H1 (cell line): ENCODE results near the gene FAM50B. TPM values are rescaled to one million over a fixed set of nuclear protein-coding genes. Genes with fewer than 3 reads are reported as not detected.

Experiments used
- CHD7 ChIP-seq: fragments of 300-600 bp; sonication (generic); IDR thresholded peaks from 2 replicates; pipeline ENCODE4 v1.7.1; 2012; ENCODE audit warnings: low read length, moderate library complexity, mild to moderate bottlenecking, inconsistent platforms; ENCODE audit not compliant: insufficient replicate concordance
- CTCF ChIP-seq, 3 experiments: IDR thresholded peaks; 1 replicate in 2 of 3; 2 replicates in 1 of 3; pipeline versions ENCODE4 v1.5.1 to v1.6.1; 2011; ENCODE audit warnings: low read length in 3 of 3, mild to moderate bottlenecking in 3 of 3, inconsistent platforms in 2 of 3, low read depth in 1 of 3, moderate library complexity in 1 of 3; ENCODE audit not compliant: insufficient read depth in 1 of 3; ENCODE audit errors: control extremely low read depth in 1 of 3
- JUN ChIP-seq: IDR thresholded peaks from 2 replicates; pipeline ENCODE4 v1.6.1; 2011; ENCODE audit warnings: low read depth, mild to moderate bottlenecking, improper control_type of control experiment, low read length
- RAD21 ChIP-seq, 2 experiments: IDR thresholded peaks in 1 of 2; conservative IDR thresholded peaks in 1 of 2; 2 replicates each; pipeline ENCODE4 v1.6.1; 2011; ENCODE audit warnings: low read depth in 2 of 2, low read length in 2 of 2, improper control_type of control experiment in 1 of 2, inconsistent platforms in 1 of 2, mild to moderate bottlenecking in 1 of 2, moderate library complexity in 1 of 2
- RBBP5 ChIP-seq: IDR thresholded peaks from 2 replicates; pipeline ENCODE4 v1.7.1; 2012; ENCODE audit warnings: low read depth, mild to moderate bottlenecking, inconsistent platforms, low read length, moderate library complexity, borderline replicate concordance
- RXRA ChIP-seq: IDR thresholded peaks from 2 replicates; pipeline ENCODE4 v1.6.1; 2011; ENCODE audit warnings: low read depth, mild to moderate bottlenecking, low read length, moderate library complexity; ENCODE audit not compliant: insufficient read depth
- TCF12 ChIP-seq: IDR thresholded peaks from 2 replicates; pipeline ENCODE4 v1.6.1; 2011; ENCODE audit warnings: low read depth, mild to moderate bottlenecking, low read length
- polyA plus RNA-seq, 7 experiments: library from polyadenylated mRNA; depleted of rRNA in 3 of 7; stranded (reverse) in 5 of 7; unstranded in 2 of 7; fragments of >200 nt in 5 of 7; fragments of 200-250 nt in 2 of 7; gene quantifications; 1 replicate in 5 of 7; 2 replicates in 1 of 7; 4 replicates in 1 of 7; pipeline versions ENCODE4 v1.2.1 to v1.2.3, GENCODE V29; 2011 to 2013; ENCODE audit warnings: missing spikeins in 2 of 7, mixed read lengths in 2 of 7
- total RNA-seq: library from RNA; stranded (reverse); fragmentation: NEBNext Ultra II Directional; extraction: Animal tissue kit (Norgen Biotek cat#: 25700); gene quantifications from 2 replicates; pipeline ENCODE4 v1.2.1, GENCODE V29; 2021

Gene FAM50B
- total and polyA plus RNA-seq, 2 of the 8 experiments (the other 6 are each of a cell fraction or from before 2014, with no cell fraction given), result 3.1 to 3.2 TPM

DNA sequence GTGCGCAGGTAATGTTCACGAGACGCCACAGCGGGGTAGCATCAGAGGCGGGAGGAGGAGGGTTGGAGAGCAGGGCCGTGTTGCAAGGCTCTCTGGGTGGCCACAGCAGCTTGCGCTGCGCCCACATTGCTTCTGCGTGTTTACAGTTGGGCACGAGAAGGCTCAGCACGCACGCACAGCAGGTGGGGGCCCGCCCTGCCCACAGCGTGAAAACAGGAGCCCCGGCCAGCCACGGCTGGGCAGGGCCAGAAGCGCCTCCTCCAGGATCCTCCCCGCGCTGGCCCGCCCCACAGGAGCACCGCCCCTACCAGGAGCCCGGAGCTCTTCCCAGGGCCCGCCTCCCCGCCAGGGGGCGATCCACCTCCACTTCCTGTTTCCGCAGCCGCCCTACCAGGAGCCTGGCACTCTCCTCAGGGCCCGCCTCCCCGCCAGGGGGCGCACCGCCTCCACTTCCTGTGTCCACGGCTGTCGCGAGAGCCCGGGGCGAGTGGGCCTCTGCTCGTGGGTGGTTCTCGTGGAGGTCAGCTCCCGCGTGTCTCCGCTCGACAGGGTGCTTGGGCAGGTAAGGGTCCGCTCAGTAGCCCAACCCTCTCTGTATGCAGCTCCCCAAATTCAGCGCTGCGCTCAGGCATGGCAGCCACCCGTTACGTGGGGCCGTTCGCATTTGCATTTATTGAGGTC is at the start of gene FAM50B (continued):
- TF ChIP-seq CHD7 (no peak), CTCF (IDR thresholded peaks at IDR 0.05; ENCODE audit: control extremely low read depth in 1 of 3, insufficient read depth in 1 of 3, low read depth in 1 of 3, low read length in 3 of 3) (peak; percentile 91 to 99 (median 95)), RXRA (no peak), JUN (no peak), RBBP5 (0 out of 2 replicates have a peak, but pooled peaks have one; percentile 68), TCF12 (no peak), RAD21 (IDR thresholded peaks at IDR 0.05 in 1 of 2, conservative IDR thresholded peaks at IDR 0.05 in 1 of 2; ENCODE audit: low read depth in 2 of 2, low read length in 2 of 2) (peak; percentile 85 to 89)
